Cardiac fibroblast (primary cell): Measurements from ENCODE around the gene RASSF4.

ENCODE experiments used
- DNase-seq, 2 donors: peaks; one replicate each; pipeline versions ENCODE4 v3.0.0 to v3.0.0-alpha.2; 2010; ENCODE audit warnings: low read depth in 2 of 2
- H3K4me3 ChIP-seq, 2 donors: replicated peaks in 1 of 2; 1 replicate in 1 of 2; 2 replicates in 1 of 2; pipeline ENCODE4 v1.5.1; 2011; ENCODE audit warnings: low read depth in 2 of 2, low read length in 2 of 2, mild to moderate bottlenecking in 2 of 2, moderate library complexity in 1 of 2
- TF ChIP-seq, protein P1 (sequence below): IDR thresholded peaks from one replicate; pipeline ENCODE4 v1.5.1; 2011; ENCODE audit warnings: low read depth, mild to moderate bottlenecking, low read length, inconsistent platforms

RASSF4 gene

GRCh38 chr10:44967616-44968015 is 8.0 kb downstream of the RASSF4 start:
- no peak overlapping the region for H3K4me3 ChIP-seq
- TF ChIP-seq, protein P1, sequence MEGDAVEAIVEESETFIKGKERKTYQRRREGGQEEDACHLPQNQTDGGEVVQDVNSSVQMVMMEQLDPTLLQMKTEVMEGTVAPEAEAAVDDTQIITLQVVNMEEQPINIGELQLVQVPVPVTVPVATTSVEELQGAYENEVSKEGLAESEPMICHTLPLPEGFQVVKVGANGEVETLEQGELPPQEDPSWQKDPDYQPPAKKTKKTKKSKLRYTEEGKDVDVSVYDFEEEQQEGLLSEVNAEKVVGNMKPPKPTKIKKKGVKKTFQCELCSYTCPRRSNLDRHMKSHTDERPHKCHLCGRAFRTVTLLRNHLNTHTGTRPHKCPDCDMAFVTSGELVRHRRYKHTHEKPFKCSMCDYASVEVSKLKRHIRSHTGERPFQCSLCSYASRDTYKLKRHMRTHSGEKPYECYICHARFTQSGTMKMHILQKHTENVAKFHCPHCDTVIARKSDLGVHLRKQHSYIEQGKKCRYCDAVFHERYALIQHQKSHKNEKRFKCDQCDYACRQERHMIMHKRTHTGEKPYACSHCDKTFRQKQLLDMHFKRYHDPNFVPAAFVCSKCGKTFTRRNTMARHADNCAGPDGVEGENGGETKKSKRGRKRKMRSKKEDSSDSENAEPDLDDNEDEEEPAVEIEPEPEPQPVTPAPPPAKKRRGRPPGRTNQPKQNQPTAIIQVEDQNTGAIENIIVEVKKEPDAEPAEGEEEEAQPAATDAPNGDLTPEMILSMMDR = no peak
- DNase-seq = no peak

DNA sequence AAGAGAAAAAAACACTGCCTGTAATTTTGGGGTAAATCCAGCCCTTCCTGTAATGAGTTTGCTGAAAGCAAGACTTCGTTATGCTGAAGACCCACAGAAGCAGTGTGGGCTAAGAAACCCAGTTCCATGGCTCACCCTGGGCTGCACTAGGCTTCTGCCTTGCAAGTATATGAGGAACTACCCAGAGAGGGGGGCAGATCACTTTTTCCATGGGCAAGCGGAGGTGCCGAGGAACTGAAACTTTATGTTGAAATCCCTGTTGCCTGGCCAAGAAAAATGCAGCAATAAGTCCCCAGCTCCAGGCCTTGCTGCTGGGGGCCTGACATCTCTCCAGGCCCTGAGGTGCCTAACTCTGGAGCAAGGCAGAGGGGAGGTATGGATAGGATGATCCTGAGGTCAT is 8.5 kb downstream of the RASSF4 start:
- DNase-seq = peak; percentile 66 to 78
- TF ChIP-seq, protein P1 = no peak
- no peak overlapping the region for H3K4me3 ChIP-seq

DNA sequence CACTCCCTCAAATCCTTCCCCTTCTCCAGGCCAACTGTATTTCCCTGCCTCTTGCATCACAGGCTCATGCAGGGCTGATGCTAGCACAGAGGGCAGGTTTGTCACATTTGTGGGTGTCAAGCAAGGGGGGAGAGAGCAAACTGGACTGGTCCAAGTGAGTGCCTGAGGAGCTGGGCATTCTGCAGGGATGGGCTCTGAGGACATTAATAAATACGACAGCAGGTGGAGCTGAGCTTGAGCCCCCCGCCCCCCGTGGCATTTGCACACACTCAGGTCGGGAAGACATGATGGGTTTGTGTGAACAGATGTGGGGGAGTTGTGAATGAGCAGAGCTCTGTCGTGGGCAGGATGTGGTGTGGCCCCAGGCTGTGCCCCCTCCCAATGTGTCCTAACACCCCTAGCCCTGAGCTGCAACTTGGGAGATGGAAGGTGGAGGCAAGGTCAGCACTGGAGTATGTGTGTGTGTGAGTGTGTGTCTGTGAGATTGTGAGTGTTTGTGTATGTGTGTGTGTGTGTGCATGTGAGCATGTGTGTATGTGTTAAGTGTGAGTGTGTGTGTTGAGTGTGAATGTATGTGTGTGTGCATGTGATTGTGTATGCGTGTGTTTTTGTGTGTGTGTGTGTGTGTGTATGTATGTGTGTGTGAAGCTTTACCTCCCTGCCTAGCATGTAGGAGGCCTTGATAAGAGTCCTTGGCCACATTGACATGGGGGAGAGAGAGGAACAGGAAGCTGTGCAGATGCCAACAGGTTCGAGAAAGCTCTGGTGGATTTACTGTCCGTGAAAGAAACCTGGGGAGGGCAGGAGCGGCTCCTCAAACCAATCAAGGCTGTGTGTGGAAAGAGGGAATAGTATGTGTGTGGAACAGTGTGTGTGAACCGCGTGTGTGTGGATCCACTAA is 9.1 kb downstream of the RASSF4 start:
- TF ChIP-seq, protein P1 = no peak
- no peak for DNase-seq
- no peak overlapping the region for H3K4me3 ChIP-seq

- no peak for DNase-seq
- H3K4me3 ChIP-seq = no peak overlapping the region
- TF ChIP-seq, protein P1 = no peak
These were observed 10.3 kb downstream of the RASSF4 start for GRCh38 chr10:44969854-44970253.

GRCh38 chr10:44970812-44971395 is 11.3 kb downstream of the RASSF4 start:
- H3K4me3 ChIP-seq = no peak overlapping the region
- TF ChIP-seq, protein P1 = no peak
- DNase-seq = no peak

DNA sequence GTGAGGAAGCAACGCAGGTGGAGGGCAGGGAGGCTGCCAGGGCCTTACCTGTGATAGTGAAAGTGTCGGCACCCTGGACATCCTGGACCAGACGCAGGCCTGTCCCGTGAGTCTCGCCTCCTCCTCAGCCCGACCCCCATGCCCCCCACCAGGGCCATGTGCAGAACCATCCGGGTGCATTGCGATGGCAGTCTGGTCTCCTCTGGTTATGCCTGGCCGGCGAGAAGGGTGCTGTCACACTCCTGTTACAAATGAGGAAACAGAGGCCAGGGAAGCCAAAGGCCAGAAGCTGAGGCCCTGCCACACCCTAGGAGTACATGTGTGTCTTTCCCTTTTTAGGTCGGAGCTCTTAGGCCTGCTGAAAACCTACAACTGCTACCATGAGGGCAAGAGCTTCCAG is 11.8 kb downstream of the RASSF4 start:
- TF ChIP-seq, protein P1 = no peak
- no peak overlapping the region for H3K4me3 ChIP-seq
- no peak for DNase-seq
